Measurements from ENCODE around the gene FRS2. TPM values are rescaled to one million over a fixed set of nuclear protein-coding genes. Genes with fewer than 3 reads are reported as not detected.

FRS2 gene
- total RNA-seq, 4 donors from 2014 or later, result 16.7 to 48.6 (median 25.3) TPM

- intact Hi-C loops (cut with DNase I; ENCODE audit: low total_unique reads) (no loop called here), in situ Hi-C loops (cut with MboI; ENCODE audit: low pct_ligation_motif_present in 1 of 4, low pct_unique_long_range_greater_than_20kb in 1 of 4, low sequenced_read_pairs in 3 of 4) (no loop called here)
- H3K9me3 ChIP-seq, result no peaks in the 10 kb centered on the region
- no peak overlapping the region for H3K4me3 ChIP-seq
- peaks cover 16 to 58% (median 21%) of the 10 kb centered on the region in 4 donors for H3K4me1 ChIP-seq
- no peaks in the 10 kb centered on the region for H3K36me3 ChIP-seq
- TF ChIP-seq POLR2AphosphoS5 (IDR thresholded peaks at IDR 0.05), result no peak
- TF ChIP-seq CTCF (IDR thresholded peaks at IDR 0.05), result no peak
- no peak for TF ChIP-seq POLR2A (IDR thresholded peaks at IDR 0.05)
- TF ChIP-seq EP300 (IDR thresholded peaks at IDR 0.05; ENCODE audit: low read depth), result no peak
- 92 to 95% methylated on average over 1 of the region's 1 CpG for WGBS, 2 donors (ENCODE audit: low coverage in 1 of 2)
- no peaks in the 10 kb centered on the region for H3K27me3 ChIP-seq
- no peak for DNase-seq
- H3K27ac ChIP-seq, result no peak overlapping the region
These were observed 43.1 kb downstream of the FRS2 start for GRCh38 chr12:69513297-69513696.

DNA sequence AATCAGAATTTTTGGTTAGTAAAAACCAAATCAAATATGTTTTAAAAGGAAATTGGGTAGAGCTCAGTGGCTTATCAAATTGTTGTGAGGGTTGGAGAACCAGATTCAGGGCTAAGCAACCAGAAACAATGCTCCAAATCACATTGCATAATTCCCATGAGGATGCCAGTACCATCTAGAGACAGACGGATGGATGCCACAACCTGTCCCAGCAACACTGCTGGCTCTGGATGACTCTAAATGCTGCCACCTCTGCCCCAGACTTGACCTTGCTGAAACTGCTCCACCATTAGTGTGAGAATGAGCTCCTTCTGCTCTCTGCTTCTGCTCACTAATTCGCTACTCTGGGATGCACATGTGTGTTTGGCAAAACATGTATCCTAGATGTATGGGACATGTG is 43.9 kb downstream of the FRS2 start:
- intact Hi-C loops (cut with DNase I; ENCODE audit: low total_unique reads) (no loop called here), in situ Hi-C loops (cut with MboI; ENCODE audit: low pct_ligation_motif_present in 1 of 4, low pct_unique_long_range_greater_than_20kb in 1 of 4, low sequenced_read_pairs in 3 of 4) (no loop called here)
- no peak overlapping the region for H3K4me3 ChIP-seq
- H3K27me3 ChIP-seq, result no peaks in the 10 kb centered on the region
- TF ChIP-seq EP300 (IDR thresholded peaks at IDR 0.05; ENCODE audit: low read depth) (no peak), POLR2AphosphoS5 (IDR thresholded peaks at IDR 0.05) (no peak), CTCF (IDR thresholded peaks at IDR 0.05) (no peak), POLR2A (IDR thresholded peaks at IDR 0.05) (no peak)
- no peaks in the 10 kb centered on the region for H3K9me3 ChIP-seq
- H3K36me3 ChIP-seq, result no peaks in the 10 kb centered on the region
- DNase-seq, result no peak
- 98 to 100% methylated on average over 1 to 2 of the region's 2 CpGs for WGBS, 2 donors (ENCODE audit: low coverage in 1 of 2)
- H3K27ac ChIP-seq, result no peak overlapping the region
- peaks cover 16 to 53% (median 21%) of the 10 kb centered on the region in 4 donors for H3K4me1 ChIP-seq

DNA sequence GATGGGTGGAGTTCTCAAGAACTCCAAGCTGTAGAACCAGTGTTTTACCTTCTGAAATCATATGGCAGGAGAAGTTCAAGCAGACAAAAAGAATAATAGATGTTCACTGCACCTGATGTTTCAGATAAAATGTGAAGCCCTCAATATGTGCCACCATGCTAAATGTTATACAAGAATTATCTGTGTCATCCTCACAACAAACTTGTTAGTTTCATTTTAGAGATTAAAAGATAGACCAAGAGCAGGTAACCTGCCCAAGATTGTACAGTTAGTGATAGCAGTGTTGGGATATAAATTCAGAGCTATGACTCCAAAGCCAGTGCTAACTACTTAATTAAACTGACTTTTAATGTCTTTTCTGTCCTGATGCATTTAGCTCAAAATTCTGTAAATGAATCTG is 44.7 kb downstream of the FRS2 start:
- Histone ChIP-seq H3K27me3 (no peaks in the 10 kb centered on the region), H3K36me3 (no peaks in the 10 kb centered on the region), H3K9me3 (no peaks in the 10 kb centered on the region), H3K27ac (no peak overlapping the region), H3K4me1 (peaks cover 13 to 46% (median 20%) of the 10 kb centered on the region in 4 donors), H3K4me3 (no peak overlapping the region)
- in situ Hi-C loops (cut with MboI; ENCODE audit: low pct_ligation_motif_present in 1 of 4, low pct_unique_long_range_greater_than_20kb in 1 of 4, low sequenced_read_pairs in 3 of 4) (no loop called here), intact Hi-C loops (cut with DNase I; ENCODE audit: low total_unique reads) (no loop called here)
- no peak for DNase-seq
- TF ChIP-seq POLR2AphosphoS5 (IDR thresholded peaks at IDR 0.05) (no peak), EP300 (IDR thresholded peaks at IDR 0.05; ENCODE audit: low read depth) (no peak), CTCF (IDR thresholded peaks at IDR 0.05) (no peak), POLR2A (IDR thresholded peaks at IDR 0.05) (no peak)

DNA sequence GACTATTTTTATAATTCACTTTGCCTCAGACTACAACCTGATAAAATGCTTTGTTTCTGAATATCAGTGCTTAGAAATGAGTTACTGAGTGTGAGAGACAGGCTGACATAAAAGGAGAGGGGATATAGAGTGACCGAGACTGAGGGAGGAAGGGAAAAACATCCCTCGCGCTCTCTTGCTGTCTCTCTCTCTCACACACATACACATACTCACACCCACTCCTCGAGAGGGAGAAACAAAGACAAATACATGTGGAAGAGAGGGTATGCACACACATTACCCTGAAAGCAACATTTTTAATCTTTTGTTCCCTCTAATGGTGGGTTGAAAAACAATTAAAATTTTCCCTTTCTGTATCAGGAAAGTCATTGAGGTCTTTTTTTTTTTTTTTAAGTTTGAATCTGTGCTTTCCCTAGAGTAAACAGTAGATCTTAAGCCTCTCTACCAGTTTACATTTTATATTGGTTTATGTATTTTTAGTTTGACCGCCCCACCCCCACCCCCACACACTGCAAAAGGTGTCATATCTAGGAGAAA is 45.3 kb downstream of the FRS2 start:
- no peaks in the 10 kb centered on the region for H3K36me3 ChIP-seq

More for the DNA sequence above, 45.3 kb downstream of the FRS2 start:
- Histone ChIP-seq H3K27ac (no peak overlapping the region), H3K27me3 (no peaks in the 10 kb centered on the region), H3K9me3 (no peaks in the 10 kb centered on the region), H3K4me3 (no peak overlapping the region), H3K4me1 (peaks cover 10 to 40% (median 19%) of the 10 kb centered on the region in 4 donors)
- 40 to 57% methylated on average over 5 of the region's 5 CpGs for WGBS, 2 donors (ENCODE audit: low coverage in 1 of 2)
- in situ Hi-C loops (cut with MboI; ENCODE audit: low pct_ligation_motif_present in 1 of 4, low pct_unique_long_range_greater_than_20kb in 1 of 4, low sequenced_read_pairs in 3 of 4) (no loop called here), intact Hi-C loops (cut with DNase I; ENCODE audit: low total_unique reads) (no loop called here)
- no peak for TF ChIP-seq POLR2AphosphoS5 (IDR thresholded peaks at IDR 0.05)
- no peak for TF ChIP-seq POLR2A (IDR thresholded peaks at IDR 0.05)
- TF ChIP-seq EP300 (IDR thresholded peaks at IDR 0.05; ENCODE audit: low read depth), result no peak
- no peak for TF ChIP-seq CTCF (IDR thresholded peaks at IDR 0.05)
- DNase-seq, result no peak
